ENCODE measurements around the gene SLC31A1. TPM values are rescaled to one million over a fixed set of nuclear protein-coding genes. Genes with fewer than 3 reads are reported as not detected.
A peak's percentile ranks its signal among the peaks of the same experiment; 100 is the strongest.

Gene SLC31A1
- total RNA-seq, 1 donor from 2014 or later, result 22.6 TPM

DNA sequence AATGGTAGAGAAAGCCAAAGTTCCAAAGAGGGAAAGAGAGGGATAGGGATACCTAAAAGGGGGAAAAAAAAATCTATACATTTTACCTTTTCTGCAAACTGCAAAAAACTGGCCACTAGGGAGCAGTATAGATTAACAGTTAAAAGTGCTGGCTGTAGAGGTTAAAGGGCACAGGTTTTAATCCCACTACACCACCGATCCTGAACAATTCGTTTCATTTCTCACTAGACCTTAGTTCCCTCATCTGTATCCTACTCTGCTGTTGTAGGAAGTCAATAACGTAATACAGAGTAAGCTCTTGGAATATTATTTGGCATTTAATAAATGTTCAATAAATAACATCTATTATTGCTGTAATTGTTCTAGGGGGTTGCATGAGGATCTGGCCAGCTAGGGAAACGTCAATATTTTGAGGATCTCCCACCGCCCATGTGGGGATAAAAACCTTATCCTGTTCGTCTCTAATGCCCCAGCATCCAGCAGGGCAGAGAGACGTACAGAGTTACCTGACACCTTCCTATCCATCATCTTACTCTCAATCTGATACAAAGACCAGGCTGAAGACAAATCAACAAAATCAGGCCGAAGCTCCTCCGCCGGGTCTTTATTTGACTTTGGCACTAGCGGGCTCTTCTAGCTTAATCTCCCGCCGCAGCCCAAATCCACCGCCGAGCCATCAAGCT lies 53.3 kb downstream of the SLC31A1 start:
- DNase-seq (ENCODE audit: low spot score in 2 of 2, unreplicated experiment in 2 of 2), result no peak
- H3K9me3 Mint-ChIP-seq, result no peaks in the 10 kb centered on the region
- no peak overlapping the region for H3K27ac Mint-ChIP-seq
- H3K27me3 Mint-ChIP-seq (ENCODE audit: low read depth), result no peaks in the 10 kb centered on the region
- TF ChIP-seq, protein P1, sequence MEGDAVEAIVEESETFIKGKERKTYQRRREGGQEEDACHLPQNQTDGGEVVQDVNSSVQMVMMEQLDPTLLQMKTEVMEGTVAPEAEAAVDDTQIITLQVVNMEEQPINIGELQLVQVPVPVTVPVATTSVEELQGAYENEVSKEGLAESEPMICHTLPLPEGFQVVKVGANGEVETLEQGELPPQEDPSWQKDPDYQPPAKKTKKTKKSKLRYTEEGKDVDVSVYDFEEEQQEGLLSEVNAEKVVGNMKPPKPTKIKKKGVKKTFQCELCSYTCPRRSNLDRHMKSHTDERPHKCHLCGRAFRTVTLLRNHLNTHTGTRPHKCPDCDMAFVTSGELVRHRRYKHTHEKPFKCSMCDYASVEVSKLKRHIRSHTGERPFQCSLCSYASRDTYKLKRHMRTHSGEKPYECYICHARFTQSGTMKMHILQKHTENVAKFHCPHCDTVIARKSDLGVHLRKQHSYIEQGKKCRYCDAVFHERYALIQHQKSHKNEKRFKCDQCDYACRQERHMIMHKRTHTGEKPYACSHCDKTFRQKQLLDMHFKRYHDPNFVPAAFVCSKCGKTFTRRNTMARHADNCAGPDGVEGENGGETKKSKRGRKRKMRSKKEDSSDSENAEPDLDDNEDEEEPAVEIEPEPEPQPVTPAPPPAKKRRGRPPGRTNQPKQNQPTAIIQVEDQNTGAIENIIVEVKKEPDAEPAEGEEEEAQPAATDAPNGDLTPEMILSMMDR (IDR thresholded peaks at IDR 0.05; ENCODE audit: unreplicated experiment), result peak; percentile 74
- H3K36me3 Mint-ChIP-seq, result peaks cover 25% of the 10 kb centered on the region
- peaks cover 9% of the 10 kb centered on the region for H3K4me1 Mint-ChIP-seq
- no peak overlapping the region for H3K4me3 Mint-ChIP-seq

DNA sequence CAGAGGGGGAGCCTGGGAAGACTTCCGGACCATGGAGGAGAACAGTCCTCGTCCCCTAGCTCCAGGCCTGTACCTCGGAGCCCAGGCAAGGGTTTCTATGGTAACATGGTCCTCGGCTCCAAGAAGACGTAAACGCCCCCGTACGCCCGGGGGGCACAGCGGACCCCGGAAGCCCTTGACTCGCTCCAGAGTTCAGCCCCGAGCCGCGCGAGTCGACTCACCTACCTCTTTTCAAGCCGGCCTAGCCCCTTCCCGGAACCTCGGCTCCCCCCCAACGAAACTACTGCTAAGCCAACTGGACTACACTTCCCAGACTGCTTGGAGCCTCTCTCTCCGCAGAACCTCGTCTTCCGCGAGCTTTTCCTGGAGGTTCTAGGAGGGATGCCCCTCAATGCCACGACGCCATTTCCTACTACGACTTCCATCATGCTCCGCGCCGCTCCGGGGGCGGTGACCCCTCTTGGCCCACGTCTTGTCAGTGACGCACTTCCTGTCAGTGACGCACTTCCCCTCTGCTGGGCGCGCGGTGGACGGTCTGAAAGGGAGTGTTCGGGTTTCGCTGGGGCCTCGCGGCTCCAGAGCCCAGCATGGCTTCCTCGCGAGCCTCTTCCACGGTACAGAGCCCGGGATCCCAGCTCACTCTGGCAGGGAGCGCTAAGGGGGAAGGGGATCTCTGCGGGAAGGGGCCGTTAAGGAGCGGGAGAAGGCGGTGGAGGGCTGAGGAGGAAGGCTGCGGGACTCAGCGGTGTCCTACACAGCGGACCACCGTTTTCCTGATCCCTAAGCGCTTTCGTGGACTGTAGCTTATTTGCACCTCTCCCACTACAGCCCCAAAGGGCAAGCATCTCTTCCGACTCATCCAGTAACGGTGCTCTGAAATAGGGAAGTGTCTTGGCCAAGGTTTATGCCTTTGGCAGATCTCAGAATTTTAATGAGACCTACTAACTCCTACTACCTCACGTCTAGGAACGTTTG lies 54.1 kb downstream of the SLC31A1 start, which contains the start of the genes CDC26 and PRPF4:
CDC26 (minus strand) TSS at position 416 of the 975 bp plus-strand sequence. CDS start 3,065 bp downstream, outside the sequence.
PRPF4 (plus strand) TSS at position 502 of the 975 bp plus-strand sequence; CDS start at position 588, 86 bp downstream.
- TF ChIP-seq, protein P1 (IDR thresholded peaks at IDR 0.05; ENCODE audit: unreplicated experiment), result no peak
- Mint-ChIP-seq H3K9me3 (no peaks in the 10 kb centered on the region), H3K4me3 (no peak within 1 kb of the TSS), H3K4me1 (peaks cover 9% of the 10 kb centered on the region), H3K27me3 (ENCODE audit: low read depth) (no peaks in the 10 kb centered on the region), H3K27ac (no peak within 1 kb of the TSS), H3K36me3 (peaks cover 29% of the 10 kb centered on the region)
- DNase-seq (ENCODE audit: low spot score in 2 of 2, unreplicated experiment in 2 of 2), result peak; percentile 94 to 97

DNA sequence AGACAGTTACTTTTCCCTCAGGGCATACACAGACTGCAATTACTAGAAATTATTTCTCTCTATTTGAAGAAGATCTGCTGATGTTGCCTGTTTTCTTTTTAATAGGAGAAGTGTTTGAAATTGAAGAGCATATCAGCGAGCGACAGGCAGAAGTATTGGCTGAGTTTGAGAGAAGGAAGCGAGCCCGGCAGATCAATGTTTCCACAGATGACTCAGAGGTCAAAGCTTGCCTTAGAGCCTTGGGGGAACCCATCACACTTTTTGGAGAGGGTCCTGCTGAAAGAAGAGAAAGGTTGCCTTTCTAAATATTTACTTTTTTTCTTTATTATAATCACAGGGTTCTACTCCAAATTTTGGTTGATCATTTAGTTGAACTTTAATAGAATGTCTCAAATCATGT lies 57.5 kb downstream of the SLC31A1 start:
- peaks cover 9% of the 10 kb centered on the region for H3K4me1 Mint-ChIP-seq
- H3K27ac Mint-ChIP-seq, result no peak overlapping the region
- H3K9me3 Mint-ChIP-seq, result no peaks in the 10 kb centered on the region
- H3K4me3 Mint-ChIP-seq, result no peak overlapping the region
- peaks cover 40% of the 10 kb centered on the region for H3K36me3 Mint-ChIP-seq
- TF ChIP-seq, protein P1 (IDR thresholded peaks at IDR 0.05; ENCODE audit: unreplicated experiment), result no peak
- no peak for DNase-seq (ENCODE audit: low spot score in 2 of 2, unreplicated experiment in 2 of 2)
- H3K27me3 Mint-ChIP-seq (ENCODE audit: low read depth), result no peaks in the 10 kb centered on the region

DNA sequence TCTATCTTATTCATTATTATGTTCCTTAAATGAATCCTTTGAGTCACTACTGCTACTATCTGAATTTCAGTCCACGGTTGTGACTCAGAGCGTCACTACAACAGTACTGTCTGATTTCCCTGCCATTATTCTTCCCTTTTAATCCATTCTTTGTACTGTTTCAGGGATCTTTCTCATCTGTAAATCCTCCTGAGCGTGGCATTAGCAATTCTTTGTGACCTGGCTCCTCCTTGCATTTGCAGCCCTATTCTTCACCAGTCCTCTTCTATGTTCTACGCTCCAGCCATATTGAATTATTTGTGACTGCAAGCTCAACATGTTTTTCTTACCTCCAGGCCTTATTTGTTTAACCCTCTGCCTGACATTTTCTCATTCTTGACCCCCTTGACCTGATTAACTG lies 60.0 kb downstream of the SLC31A1 start:
- TF ChIP-seq, protein P1 (IDR thresholded peaks at IDR 0.05; ENCODE audit: unreplicated experiment), result no peak
- Mint-ChIP-seq H3K9me3 (no peaks in the 10 kb centered on the region), H3K27ac (no peak overlapping the region), H3K4me3 (no peak overlapping the region), H3K4me1 (peaks cover 4% of the 10 kb centered on the region), H3K27me3 (ENCODE audit: low read depth) (no peaks in the 10 kb centered on the region), H3K36me3 (peaks cover 50% of the 10 kb centered on the region)
- DNase-seq (ENCODE audit: low spot score in 2 of 2, unreplicated experiment in 2 of 2), result no peak

DNA sequence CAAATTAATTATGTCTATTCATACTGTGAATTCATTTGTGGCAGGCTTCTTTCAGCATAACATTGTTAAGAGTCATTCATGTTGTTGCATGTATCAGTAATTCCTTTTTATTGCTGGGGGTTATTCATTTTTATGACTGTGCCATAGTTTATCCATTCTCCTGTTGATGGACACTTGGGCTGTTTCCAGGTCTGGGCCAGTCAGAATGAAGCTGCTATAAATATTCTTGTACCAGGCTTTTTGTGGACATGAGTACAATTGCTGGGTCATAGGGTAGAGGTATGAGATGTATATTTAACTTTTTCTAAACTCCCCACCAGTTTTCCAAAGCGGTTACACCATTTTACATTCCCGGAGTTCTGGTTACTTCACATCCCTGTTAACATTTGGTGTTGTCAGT lies 67.7 kb downstream of the SLC31A1 start:
- H3K36me3 Mint-ChIP-seq, result peaks cover 48% of the 10 kb centered on the region
- no peaks in the 10 kb centered on the region for H3K27me3 Mint-ChIP-seq (ENCODE audit: low read depth)
- DNase-seq (ENCODE audit: low spot score in 2 of 2, unreplicated experiment in 2 of 2), result no peak
- TF ChIP-seq, protein P1 (IDR thresholded peaks at IDR 0.05; ENCODE audit: unreplicated experiment), result no peak
- no peaks in the 10 kb centered on the region for H3K4me1 Mint-ChIP-seq
- no peak overlapping the region for H3K27ac Mint-ChIP-seq
- no peak overlapping the region for H3K4me3 Mint-ChIP-seq
- no peaks in the 10 kb centered on the region for H3K9me3 Mint-ChIP-seq

Measured in mesothelial cell of epicardium (in vitro differentiated cells).